CD4-positive, alpha-beta T cell (primary cell): Measurements from ENCODE around the gene FDXR. TPM values are rescaled to one million over a fixed set of nuclear protein-coding genes. Genes with fewer than 3 reads are reported as not detected.

ENCODE experiments used
- ATAC-seq: fragments of 200-7000 bp; cut with Tn5 transposase; one replicate; pipeline ENCODE4 v1.10.0; 2022; ENCODE audit warnings: mild to moderate bottlenecking; ENCODE audit not compliant: poor library complexity
- CTCF ChIA-PET: fragments of 350-600 bp; sonication (Branson Sonifier 250); formaldehyde crosslinking; loops from one replicate; lab custom pipeline; 2021; ENCODE audit warnings: antibody characterized with exemption, inconsistent platforms; lab: Charles Lee
- POLR2A ChIA-PET: fragments of 350-600 bp; sonication (Branson Sonifier 250); formaldehyde crosslinking; loops from one replicate; lab custom pipeline; 2021; ENCODE audit warnings: antibody characterized with exemption, inconsistent platforms; lab: Charles Lee
- DNase-seq, 14 experiments: peaks; one replicate each; pipeline ENCODE4 v3.0.0-alpha.2; 2013 to 2020; ENCODE audit warnings: mixed read lengths in 2 of 14
- H3K27ac ChIP-seq, 2 donors: one replicate each; pipeline versions ENCODE4 v1.5.1 to v1.7.0; 2013; ENCODE audit warnings: low read length in 2 of 2, low read depth in 1 of 2, mild to moderate bottlenecking in 1 of 2
- H3K27me3 ChIP-seq, 2 experiments: 1 replicate in 1 of 2; 2 replicates in 1 of 2; pipeline versions ENCODE4 v1.6.1 to v1.7.0; 2013; ENCODE audit warnings: low read length in 2 of 2, control low read depth in 1 of 2, mild to moderate bottlenecking in 1 of 2, moderate library complexity in 1 of 2; ENCODE audit not compliant: insufficient read depth in 2 of 2, control insufficient read depth in 1 of 2
- H3K36me3 ChIP-seq: one replicate; pipeline ENCODE4 v1.6.1; 2013; ENCODE audit warnings: low read length, control low read depth; ENCODE audit not compliant: insufficient read depth
- H3K4me1 ChIP-seq: one replicate; pipeline ENCODE4 v1.6.1; 2013; ENCODE audit warnings: low read length, control low read depth; ENCODE audit not compliant: insufficient read depth
- H3K4me3 ChIP-seq: one replicate; pipeline ENCODE4 v1.5.1; 2013; ENCODE audit warnings: mild to moderate bottlenecking, low read length, moderate library complexity
- H3K9me3 ChIP-seq, 2 experiments: 1 replicate in 1 of 2; 2 replicates in 1 of 2; pipeline versions ENCODE4 v1.6.1 to v1.7.0; 2013; ENCODE audit warnings: low read length in 2 of 2, mild to moderate bottlenecking in 2 of 2, control low read depth in 1 of 2, moderate library complexity in 1 of 2; ENCODE audit not compliant: control insufficient read depth in 1 of 2, insufficient read depth in 1 of 2
- H3K27ac Mint-ChIP-seq: one replicate; pipeline ENCODE4 v1.8.0; 2020; ENCODE audit warnings: mixed read lengths
- H3K27me3 Mint-ChIP-seq: one replicate; pipeline ENCODE4 v1.8.0; 2021; ENCODE audit warnings: mixed read lengths
- H3K36me3 Mint-ChIP-seq: one replicate; pipeline ENCODE4 v1.8.0; 2021; ENCODE audit warnings: low read depth, mixed read lengths
- H3K4me1 Mint-ChIP-seq: one replicate; pipeline ENCODE4 v1.8.0; 2021; ENCODE audit warnings: low read depth, mixed read lengths
- H3K4me3 Mint-ChIP-seq: one replicate; pipeline ENCODE4 v1.8.0; 2020; ENCODE audit warnings: mild to moderate bottlenecking, mixed read lengths
- H3K9me3 Mint-ChIP-seq: one replicate; pipeline ENCODE4 v1.8.0; 2020; ENCODE audit warnings: mixed read lengths
- intact Hi-C, 2 experiments: fragments of 100-400 bp; cut with DNase I in 1 of 2; cut with micrococcal nuclease in 1 of 2; formaldehyde crosslinking; loops; one replicate each; pipeline versions ENCODE4 v1.15.1 to v1.9.0; 2023 to 2025; cut with DNase I, micrococcal nuclease
- total RNA-seq, 174 experiments: library from RNA in 2 of 174; stranded (reverse) in 2 of 174; gene quantifications; one replicate each; pipeline ENCODE4 v1.2.3 and lab custom pipeline; 2021 to 2026
- TF ChIP-seq, protein P1 (sequence below): fragments of 200-600 bp; IDR thresholded peaks from one replicate; pipeline ENCODE4 v1.8.0; 2022; ENCODE audit warnings: antibody characterized with exemption, mild to moderate bottlenecking

FDXR gene
- total RNA-seq, 2 experiments from 2014 or later, result 2.1 to 2.7 TPM

DNA sequence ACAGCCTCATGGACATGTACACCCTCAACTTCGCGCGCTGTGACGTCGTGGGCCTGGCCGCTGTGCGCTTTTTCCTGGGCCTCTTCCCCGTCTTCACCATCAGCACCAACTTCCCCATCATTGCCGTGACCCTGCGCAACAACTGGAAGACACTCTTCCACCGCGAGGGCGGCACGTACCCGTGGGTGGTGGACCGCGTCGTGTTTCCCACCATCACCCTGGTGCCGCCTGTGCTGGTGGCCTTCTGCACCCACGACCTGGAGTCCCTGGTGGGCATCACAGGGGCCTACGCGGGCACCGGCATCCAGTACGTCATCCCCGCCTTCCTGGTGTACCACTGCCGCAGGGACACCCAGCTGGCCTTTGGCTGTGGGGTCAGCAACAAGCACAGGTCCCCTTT is 36.6 kb downstream of the FDXR start:
- H3K36me3 ChIP-seq, result peaks cover 28% of the 10 kb centered on the region
- Mint-ChIP-seq H3K4me3 (no peak overlapping the region), H3K9me3 (no peaks in the 10 kb centered on the region), H3K36me3 (peaks cover 16% of the 10 kb centered on the region), H3K4me1 (peaks cover 9% of the 10 kb centered on the region), H3K27ac (no peak overlapping the region), H3K27me3 (peaks cover 8% of the 10 kb centered on the region)
- H3K4me1 ChIP-seq, result peaks cover 10% of the 10 kb centered on the region
- ChIA-PET CTCF (no interaction called here), POLR2A (no interaction called here)
- no peak overlapping the region for H3K4me3 ChIP-seq
- no peaks in the 10 kb centered on the region for H3K27me3 ChIP-seq
- TF ChIP-seq, protein P1, sequence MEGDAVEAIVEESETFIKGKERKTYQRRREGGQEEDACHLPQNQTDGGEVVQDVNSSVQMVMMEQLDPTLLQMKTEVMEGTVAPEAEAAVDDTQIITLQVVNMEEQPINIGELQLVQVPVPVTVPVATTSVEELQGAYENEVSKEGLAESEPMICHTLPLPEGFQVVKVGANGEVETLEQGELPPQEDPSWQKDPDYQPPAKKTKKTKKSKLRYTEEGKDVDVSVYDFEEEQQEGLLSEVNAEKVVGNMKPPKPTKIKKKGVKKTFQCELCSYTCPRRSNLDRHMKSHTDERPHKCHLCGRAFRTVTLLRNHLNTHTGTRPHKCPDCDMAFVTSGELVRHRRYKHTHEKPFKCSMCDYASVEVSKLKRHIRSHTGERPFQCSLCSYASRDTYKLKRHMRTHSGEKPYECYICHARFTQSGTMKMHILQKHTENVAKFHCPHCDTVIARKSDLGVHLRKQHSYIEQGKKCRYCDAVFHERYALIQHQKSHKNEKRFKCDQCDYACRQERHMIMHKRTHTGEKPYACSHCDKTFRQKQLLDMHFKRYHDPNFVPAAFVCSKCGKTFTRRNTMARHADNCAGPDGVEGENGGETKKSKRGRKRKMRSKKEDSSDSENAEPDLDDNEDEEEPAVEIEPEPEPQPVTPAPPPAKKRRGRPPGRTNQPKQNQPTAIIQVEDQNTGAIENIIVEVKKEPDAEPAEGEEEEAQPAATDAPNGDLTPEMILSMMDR, result no peak
- intact Hi-C loops, result no loop called here
- H3K9me3 ChIP-seq, result no peaks in the 10 kb centered on the region
- DNase-seq (no peak), ATAC-seq (no peak)
- no peak overlapping the region for H3K27ac ChIP-seq

DNA sequence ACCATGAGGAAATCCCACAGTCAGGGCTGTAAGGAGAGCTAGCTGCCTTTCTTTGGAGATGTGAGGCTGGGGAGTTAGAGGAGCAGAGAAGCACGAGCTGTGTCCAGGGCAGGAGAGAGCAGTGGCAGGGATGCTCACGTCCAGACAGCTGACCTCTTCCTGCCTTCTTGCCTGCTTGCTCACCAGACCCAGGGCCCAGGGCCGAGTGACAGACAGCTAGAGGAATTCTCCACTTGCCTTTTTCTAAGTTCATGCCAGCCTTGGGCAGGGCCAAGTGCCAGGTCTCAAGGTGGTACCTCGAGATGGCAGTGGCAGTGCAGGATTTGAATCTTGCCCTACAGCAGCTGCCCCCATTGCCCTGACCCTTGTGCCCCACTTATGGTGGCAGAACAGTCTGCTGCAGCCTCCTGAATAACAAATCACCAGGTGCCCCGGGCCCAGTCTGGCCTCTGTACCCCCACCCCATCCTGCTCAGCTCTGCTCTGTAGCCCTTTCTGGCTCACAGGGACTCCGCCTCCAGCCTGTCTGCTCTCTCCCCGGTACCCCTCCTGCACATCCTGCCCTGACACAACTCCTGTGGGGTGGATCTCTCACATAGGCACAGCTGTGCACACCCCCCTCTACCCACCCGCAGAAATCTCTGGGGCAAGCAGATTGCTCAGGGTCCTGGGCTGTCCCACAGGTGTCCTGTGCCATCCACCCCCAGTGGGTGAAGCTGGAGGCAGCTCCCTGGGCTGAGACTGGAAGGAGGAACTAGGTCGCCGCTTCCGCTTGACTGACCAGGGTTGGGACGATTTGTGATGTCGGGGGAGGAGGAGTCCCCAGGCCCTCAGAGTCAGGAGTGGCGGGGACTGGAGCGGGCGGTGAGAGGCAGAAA is 39.1 kb downstream of the FDXR start:
- intact Hi-C loops, result no loop called here
- ChIA-PET POLR2A (no interaction called here), CTCF (no interaction called here)
- peak in 2 of 14 experiments; percentile 23 to 36 for DNase-seq
- Mint-ChIP-seq H3K4me3 (no peak overlapping the region), H3K9me3 (no peaks in the 10 kb centered on the region), H3K36me3 (peaks cover 27% of the 10 kb centered on the region), H3K4me1 (no peaks in the 10 kb centered on the region), H3K27me3 (no peaks in the 10 kb centered on the region), H3K27ac (no peak overlapping the region)
- peaks cover 42% of the 10 kb centered on the region for H3K36me3 ChIP-seq
- H3K27ac ChIP-seq, result no peak overlapping the region
- no peaks in the 10 kb centered on the region for H3K27me3 ChIP-seq
- no peak for ATAC-seq
- TF ChIP-seq, protein P1, result no peak
- H3K9me3 ChIP-seq, result no peaks in the 10 kb centered on the region
- H3K4me1 ChIP-seq, result peaks cover 2% of the 10 kb centered on the region
- no peak overlapping the region for H3K4me3 ChIP-seq

DNA sequence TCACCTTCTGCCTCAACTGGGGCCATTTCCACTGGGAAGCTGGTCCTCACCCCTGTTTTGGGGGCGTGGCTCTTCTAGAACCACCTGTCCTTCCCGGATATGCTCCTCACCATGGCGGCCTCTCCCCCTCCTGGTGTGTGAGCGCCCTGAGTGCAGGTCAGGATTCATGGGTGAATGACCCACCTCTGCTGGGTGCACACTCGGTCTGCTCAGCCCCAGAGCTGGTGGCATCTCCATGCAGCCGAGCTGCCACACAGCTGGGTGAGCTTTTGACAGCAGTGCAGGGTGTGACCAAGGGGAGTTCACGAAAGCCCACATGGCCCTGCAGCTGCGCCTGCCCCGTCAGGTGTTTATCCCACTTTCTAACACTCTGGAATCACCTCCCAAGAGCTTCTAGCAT is 40.4 kb downstream of the FDXR start:
- H3K27ac ChIP-seq, result no peak overlapping the region
- ChIA-PET CTCF (no interaction called here), POLR2A (no interaction called here)
- no peaks in the 10 kb centered on the region for H3K9me3 Mint-ChIP-seq
- peaks cover 2% of the 10 kb centered on the region for H3K4me1 ChIP-seq
- H3K27me3 ChIP-seq, result no peaks in the 10 kb centered on the region
- H3K27me3 Mint-ChIP-seq, result no peaks in the 10 kb centered on the region
- ATAC-seq, result no peak
- H3K4me3 ChIP-seq, result no peak overlapping the region
- no peak overlapping the region for H3K27ac Mint-ChIP-seq
- peaks cover 34% of the 10 kb centered on the region for H3K36me3 ChIP-seq
- H3K4me3 Mint-ChIP-seq, result no peak overlapping the region
- no peaks in the 10 kb centered on the region for H3K9me3 ChIP-seq
- TF ChIP-seq, protein P1, result no peak
- H3K36me3 Mint-ChIP-seq, result peaks cover 27% of the 10 kb centered on the region
- intact Hi-C loops, result no loop called here
- no peak for DNase-seq
- no peaks in the 10 kb centered on the region for H3K4me1 Mint-ChIP-seq
